Measurements from ENCODE around the gene ATP6AP1.

GRCh38 chrX:154380153-154380552 is 48.3 kb upstream of the ATP6AP1 start:
- TF ChIP-seq POLR2A (IDR thresholded peaks at IDR 0.05; ENCODE audit: low read depth, low read length) (no peak), TAF1 (IDR thresholded peaks at IDR 0.05; ENCODE audit: borderline replicate concordance, low read depth, low read length) (no peak), POLR2AphosphoS5 (IDR thresholded peaks at IDR 0.05; ENCODE audit: low read depth, low read length) (no peak)

Measured in GM12892 (cell line).